AG04449 (cell line): ENCODE data around the gene SERPING1.

Experiments used
- CTCF ChIA-PET: fragments of 350-600 bp; formaldehyde crosslinking; extraction: SDS; loops from one replicate; lab custom pipeline; 2021; ENCODE audit warnings: antibody characterized with exemption; lab: Yijun Ruan, JAX
- POLR2A ChIA-PET: fragments of 400-600, 350-600 bp; formaldehyde crosslinking; extraction: SDS; loops from one replicate; lab custom pipeline; 2020; ENCODE audit warnings: antibody characterized with exemption, inconsistent platforms; lab: Yijun Ruan, JAX
- DNase-seq: peaks from one replicate; pipeline ENCODE4 v3.0.0-alpha.2; 2010; ENCODE audit warnings: low read depth, low spot score
- H3K4me3 ChIP-seq: 2 replicates; pipeline ENCODE4 v1.5.1; 2011; ENCODE audit warnings: low read depth, mild to moderate bottlenecking, control low read depth, low read length
- CTCF ChIP-seq: IDR thresholded peaks from one replicate; pipeline ENCODE4 v1.5.1; 2011; ENCODE audit warnings: mild to moderate bottlenecking, moderate library complexity, low read length, control low read depth, inconsistent platforms; ENCODE audit not compliant: insufficient read depth; ENCODE audit errors: missing control alignments

Gene SERPING1

GRCh38 chr11:57599381-57599780, 1.9 kb downstream of the SERPING1 start:
- ChIA-PET CTCF (interaction anchor here (0.5 to 1.5 kb wide), 3 partner anchors 10 to 45 kb away, joined by 3 to 6 read pairs (median 4); partner anchors contain the start of gene UBE2L6), POLR2A (no interaction called here)
- H3K4me3 ChIP-seq: no peak overlapping the region
- no peak for DNase-seq
- TF ChIP-seq CTCF: no peak

GRCh38 chr11:57601297-57601696, 3.8 kb downstream of the SERPING1 start:
- CTCF ChIA-PET: no interaction called here

GRCh38 chr11:57604296-57605027, 7.0 kb downstream of the SERPING1 start:
- CTCF ChIA-PET: interaction anchor here (0.6 to 2.0 kb wide), 3 partner anchors 32 to 40 kb away, joined by 3 to 6 read pairs (median 3); no protein-coding TSS in a partner anchor
- DNase-seq: no peak
- H3K4me3 ChIP-seq: no peak overlapping the region
- POLR2A ChIA-PET: no interaction called here
- TF ChIP-seq CTCF: no peak

More at GRCh38 chr11:57601297-57601696, 3.8 kb downstream of the SERPING1 start:
- POLR2A ChIA-PET: no interaction called here
- H3K4me3 ChIP-seq: no peak overlapping the region
- DNase-seq: no peak
- no peak for TF ChIP-seq CTCF

- TF ChIP-seq CTCF: no peak
- CTCF ChIA-PET: interaction anchor here (0.6 to 2.0 kb wide), 2 partner anchors 33 to 39 kb away, joined by 3 to 6 read pairs; no protein-coding TSS in a partner anchor
- H3K4me3 ChIP-seq: no peak overlapping the region
- no peak for DNase-seq
- POLR2A ChIA-PET: no interaction called here
These were observed 7.5 kb downstream of the SERPING1 start for GRCh38 chr11:57605028-57605420.

GRCh38 chr11:57610170-57610569, 12.7 kb downstream of the SERPING1 start:
- CTCF ChIA-PET: interaction anchor here (1.8 kb wide), 1 partner anchor 42 kb away, joined by 4 read pairs; the partner anchor contains the start of gene UBE2L6
- POLR2A ChIA-PET: no interaction called here
- H3K4me3 ChIP-seq: no peak overlapping the region
- no peak for DNase-seq
- TF ChIP-seq CTCF: no peak

- TF ChIP-seq CTCF: no peak
- DNase-seq: no peak
- CTCF ChIA-PET: interaction anchor here (1.9 kb wide), 1 partner anchor 30 kb away, joined by 4 read pairs; no protein-coding TSS in a partner anchor
- POLR2A ChIA-PET: no interaction called here
- H3K4me3 ChIP-seq: no peak overlapping the region
These were observed 16.8 kb downstream of the SERPING1 start for GRCh38 chr11:57614234-57614772.
